Measurements from ENCODE around the gene GOLT1B. TPM values are rescaled to one million over a fixed set of nuclear protein-coding genes. Genes with fewer than 3 reads are reported as not detected.

GOLT1B gene
- total and polyA plus RNA-seq, 9 of the 15 experiments (the other 6 are each of a cell fraction or from before 2014, with no cell fraction given), result 9.4 to 66.1 (median 26.7) TPM

DNA sequence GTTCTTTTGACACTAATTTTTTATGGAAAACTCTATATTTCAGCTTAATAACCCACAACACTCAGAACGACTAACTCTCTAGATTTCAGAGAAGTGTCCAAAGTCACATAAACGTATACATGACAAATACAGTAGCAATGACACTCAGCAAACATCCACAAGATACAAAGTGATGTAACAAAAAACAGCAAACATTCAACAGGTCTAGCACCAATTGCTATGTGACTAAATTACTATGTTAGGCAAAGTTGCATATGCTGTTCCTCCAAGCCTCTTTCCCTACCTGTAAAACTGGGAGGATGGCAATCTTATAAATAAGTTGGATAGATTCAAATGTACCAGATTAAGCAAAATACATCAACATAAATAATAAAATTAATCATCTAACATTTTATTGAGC lies 1.8 kb upstream of the GOLT1B start:
- H2AFZ ChIP-seq (ENCODE audit: low read depth, low read length), result no peak overlapping the region
- no peak overlapping the region for H3K27ac ChIP-seq (ENCODE audit: extremely low read depth, low read depth, low read length)
- BruUV-seq (replicated peaks), result no TSS peak
- no peak overlapping the region for H3K4me3 ChIP-seq
- CTCF ChIA-PET (ENCODE audit: low intra/inter-chr PET ratio), result interaction anchor here (0.5 kb wide), 1 partner anchor 181 kb away, joined by 3 read pairs; no protein-coding TSS in a partner anchor
- H3K9ac ChIP-seq (ENCODE audit: insufficient read depth in 1 of 2, low read depth in 2 of 2, low read length in 2 of 2), result no peak overlapping the region
- H3K4me1 ChIP-seq (replicated peaks in 1 of 2; ENCODE audit: control insufficient read depth in 2 of 2, insufficient read depth in 2 of 2, low read length in 2 of 2), result peaks cover 0 to 13% of the 10 kb centered on the region in 2 experiments; a peak in 2 of 5 replicates
- 16% methylated on average over 2 of the region's 2 CpGs for WGBS (ENCODE audit: insufficient coverage, low coverage, missing lambda C conversion rate)
- peaks cover 47% of the 10 kb centered on the region for H3K79me2 ChIP-seq (ENCODE audit: control insufficient read depth, insufficient read depth, low read length)
- peak overlapping the region; percentile 55; the same call in 1 of the 2 replicates for H3K4me2 ChIP-seq (ENCODE audit: insufficient read depth, low read length)
- H3K9me3 ChIP-seq (replicated peaks; ENCODE audit: control insufficient read depth, insufficient read depth, low read depth, low read length), result no peaks in the 10 kb centered on the region
- no peaks in the 10 kb centered on the region for H3K9me1 ChIP-seq (ENCODE audit: control insufficient read depth, insufficient read depth, low read length)
- intact Hi-C loops (cut with micrococcal nuclease), result loop anchor here (5.0 to 10.0 kb wide), 2 partner anchors 155 to 178 kb away; partner anchors contain the start of gene LDHB
- POLR2A ChIA-PET, result no interaction called here
- no peak for DNase-seq (ENCODE audit: extremely low read depth in 1 of 4, low spot score in 3 of 4)
- H3K36me3 ChIP-seq (ENCODE audit: control insufficient read depth, insufficient read depth, low read length), result peaks cover 27% of the 10 kb centered on the region; the same call in 2 of the 3 replicates
- TF ChIP-seq, protein P1, sequence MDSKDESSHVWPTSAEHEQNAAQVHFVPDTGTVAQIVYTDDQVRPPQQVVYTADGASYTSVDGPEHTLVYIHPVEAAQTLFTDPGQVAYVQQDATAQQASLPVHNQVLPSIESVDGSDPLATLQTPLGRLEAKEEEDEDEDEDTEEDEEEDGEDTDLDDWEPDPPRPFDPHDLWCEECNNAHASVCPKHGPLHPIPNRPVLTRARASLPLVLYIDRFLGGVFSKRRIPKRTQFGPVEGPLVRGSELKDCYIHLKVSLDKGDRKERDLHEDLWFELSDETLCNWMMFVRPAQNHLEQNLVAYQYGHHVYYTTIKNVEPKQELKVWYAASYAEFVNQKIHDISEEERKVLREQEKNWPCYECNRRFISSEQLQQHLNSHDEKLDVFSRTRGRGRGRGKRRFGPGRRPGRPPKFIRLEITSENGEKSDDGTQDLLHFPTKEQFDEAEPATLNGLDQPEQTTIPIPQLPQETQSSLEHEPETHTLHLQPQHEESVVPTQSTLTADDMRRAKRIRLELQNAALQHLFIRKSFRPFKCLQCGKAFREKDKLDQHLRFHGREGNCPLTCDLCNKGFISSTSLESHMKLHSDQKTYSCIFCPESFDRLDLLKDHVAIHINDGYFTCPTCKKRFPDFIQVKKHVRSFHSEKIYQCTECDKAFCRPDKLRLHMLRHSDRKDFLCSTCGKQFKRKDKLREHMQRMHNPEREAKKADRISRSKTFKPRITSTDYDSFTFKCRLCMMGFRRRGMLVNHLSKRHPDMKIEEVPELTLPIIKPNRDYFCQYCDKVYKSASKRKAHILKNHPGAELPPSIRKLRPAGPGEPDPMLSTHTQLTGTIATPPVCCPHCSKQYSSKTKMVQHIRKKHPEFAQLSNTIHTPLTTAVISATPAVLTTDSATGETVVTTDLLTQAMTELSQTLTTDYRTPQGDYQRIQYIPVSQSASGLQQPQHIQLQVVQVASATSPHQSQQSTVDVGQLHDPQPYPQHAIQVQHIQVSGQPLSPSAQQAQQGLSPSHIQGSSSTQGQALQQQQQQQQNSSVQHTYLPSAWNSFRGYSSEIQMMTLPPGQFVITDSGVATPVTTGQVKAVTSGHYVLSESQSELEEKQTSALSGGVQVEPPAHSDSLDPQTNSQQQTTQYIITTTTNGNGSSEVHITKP (IDR thresholded peaks at IDR 0.05; ENCODE audit: partially characterized antibody), result no peak
- TF ChIP-seq CXXC5 (CRISPR knock-in tag; IDR thresholded peaks at IDR 0.05) (no peak), ZNF146 (CRISPR knock-in tag; IDR thresholded peaks at IDR 0.05; ENCODE audit: unreplicated experiment) (no peak), CREB5 (CRISPR knock-in tag; IDR thresholded peaks at IDR 0.05) (no peak), SMARCC2 (IDR thresholded peaks at IDR 0.05; ENCODE audit: low read depth) (no peak), E2F6 (IDR thresholded peaks at IDR 0.05; ENCODE audit: borderline replicate concordance in 1 of 2, extremely low read depth in 1 of 2, insufficient read depth in 1 of 2, insufficient read length in 1 of 2, low read depth in 1 of 2, low read length in 1 of 2, poor library complexity in 1 of 2, severe bottlenecking in 1 of 2) (no peak), ZNF57 (CRISPR knock-in tag; IDR thresholded peaks at IDR 0.05) (no peak), KHSRP (IDR thresholded peaks at IDR 0.05) (no peak), ZBED1 (IDR thresholded peaks at IDR 0.05) (no peak), MEIS2 (IDR thresholded peaks at IDR 0.05; ENCODE audit: partially characterized antibody) (no peak), ZNF764 (CRISPR knock-in tag; IDR thresholded peaks at IDR 0.05; ENCODE audit: low read depth) (no peak), ZNF699 (CRISPR knock-in tag; IDR thresholded peaks at IDR 0.05; ENCODE audit: insufficient replicate concordance) (no peak), ATF1 (CRISPR knock-in tag; IDR thresholded peaks at IDR 0.05) (no peak), ATF1 (tag; IDR thresholded peaks at IDR 0.05) (no peak), TAF9B (IDR thresholded peaks at IDR 0.05; ENCODE audit: partially characterized antibody) (no peak)
- TF ChIP-seq, protein P2, sequence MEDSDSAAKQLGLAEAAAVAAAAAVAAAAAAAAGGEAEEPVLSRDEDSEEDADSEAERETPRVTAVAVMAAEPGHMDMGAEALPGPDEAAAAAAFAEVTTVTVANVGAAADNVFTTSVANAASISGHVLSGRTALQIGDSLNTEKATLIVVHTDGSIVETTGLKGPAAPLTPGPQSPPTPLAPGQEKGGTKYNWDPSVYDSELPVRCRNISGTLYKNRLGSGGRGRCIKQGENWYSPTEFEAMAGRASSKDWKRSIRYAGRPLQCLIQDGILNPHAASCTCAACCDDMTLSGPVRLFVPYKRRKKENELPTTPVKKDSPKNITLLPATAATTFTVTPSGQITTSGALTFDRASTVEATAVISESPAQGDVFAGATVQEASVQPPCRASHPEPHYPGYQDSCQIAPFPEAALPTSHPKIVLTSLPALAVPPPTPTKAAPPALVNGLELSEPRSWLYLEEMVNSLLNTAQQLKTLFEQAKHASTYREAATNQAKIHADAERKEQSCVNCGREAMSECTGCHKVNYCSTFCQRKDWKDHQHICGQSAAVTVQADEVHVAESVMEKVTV (CRISPR knock-in tag; IDR thresholded peaks at IDR 0.05), result no peak
- in situ Hi-C loops (cut with MboI), result no loop called here
- H4K20me1 ChIP-seq (replicated peaks; ENCODE audit: control insufficient read depth, insufficient read depth, low read length), result 0 out of 2 replicates have a peak, but pooled peaks cover 3% of the 10 kb centered on the region
- no peak for FAIRE-seq
- ATAC-seq, result no peak
- no peaks in the 10 kb centered on the region for H3K27me3 ChIP-seq (ENCODE audit: control insufficient read depth in 2 of 2, insufficient read depth in 2 of 2, low read length in 2 of 2)

Measured in K562 (cell line).